Right atrium auricular region (tissue), 2 donors: ENCODE results near the gene ATCAY. TPM values are rescaled to one million over a fixed set of nuclear protein-coding genes. Genes with fewer than 3 reads are reported as not detected.
"Not testable (repeated sequence)": the region's sequence is repeated elsewhere in the genome, so short reads cannot be mapped to it uniquely, and the experiment has no call there.

ENCODE experiments used
- DNase-seq: peaks from one replicate; pipeline ENCODE4 v3.0.0-alpha.2; 2019; ENCODE audit warnings: low spot score
- H3K27ac ChIP-seq, 2 donors: fragments of 200-600 bp; sonication (generic); 1 replicate in 1 of 2; 2 replicates in 1 of 2; pipeline ENCODE4 v1.5.1; 2016 to 2019
- H3K27me3 ChIP-seq, 2 donors: fragments of 200-600 bp; sonication (generic); one replicate each; pipeline versions ENCODE4 v1.5.1 to v1.6.0; 2017 to 2019
- H3K36me3 ChIP-seq: fragments of 200-600 bp; sonication (generic); one replicate; pipeline ENCODE4 v1.5.1; 2016
- H3K4me1 ChIP-seq, 2 donors: fragments of 200-600 bp; sonication (generic); one replicate each; pipeline versions ENCODE4 v1.5.1 to v1.6.0; 2017 to 2019
- H3K4me3 ChIP-seq, 2 donors: fragments of 200-600 bp; sonication (generic); 1 replicate in 1 of 2; 2 replicates in 1 of 2; pipeline ENCODE4 v1.5.1; 2017 to 2019; ENCODE audit warnings: mild to moderate bottlenecking in 1 of 2, moderate library complexity in 1 of 2
- H3K9me3 ChIP-seq, 2 donors: fragments of 200-600 bp; sonication (generic); one replicate each; pipeline ENCODE4 v1.5.1; 2019
- total RNA-seq, 2 donors: library from RNA; depleted of rRNA; stranded (reverse); fragments of >200 nt; gene quantifications; one replicate each; pipeline ENCODE4 v1.1.0, GENCODE V29; 2016
- TF ChIP-seq, protein P1 (sequence below), 2 donors: fragments of 200-600 bp; sonication (generic); IDR thresholded peaks; one replicate each; pipeline ENCODE4 v1.5.1; 2019; ENCODE audit warnings: antibody characterized with exemption in 2 of 2

Gene ATCAY
- total RNA-seq, 2 donors from 2014 or later, result not detected

DNA sequence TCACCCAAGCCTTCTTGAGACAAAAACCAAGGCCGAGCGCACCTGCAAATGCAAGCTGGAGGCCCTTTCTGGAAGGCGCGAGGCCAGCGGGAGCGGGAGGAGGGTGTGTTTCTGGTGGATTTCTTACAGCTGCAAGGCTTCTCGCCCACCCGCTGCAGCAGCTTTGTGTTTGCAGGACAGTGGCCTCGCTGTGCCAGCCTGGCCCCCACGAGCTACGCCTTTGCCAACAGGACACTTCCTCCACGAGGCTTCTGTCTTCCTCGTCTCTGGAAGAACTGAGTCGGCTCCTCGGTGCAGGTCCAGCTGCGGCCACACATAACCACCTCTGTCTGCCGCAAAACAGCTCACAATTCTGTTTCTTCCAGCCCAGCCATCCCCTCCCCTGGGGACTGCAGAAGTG, 10.1 kb downstream of the ATCAY start:
- no peak for DNase-seq
- H3K9me3 ChIP-seq, result no peaks in the 10 kb centered on the region
- no peak overlapping the region for H3K27ac ChIP-seq
- H3K27me3 ChIP-seq, result no peaks in the 10 kb centered on the region
- no peak overlapping the region for H3K4me3 ChIP-seq
- no peaks in the 10 kb centered on the region for H3K4me1 ChIP-seq
- TF ChIP-seq, protein P1, sequence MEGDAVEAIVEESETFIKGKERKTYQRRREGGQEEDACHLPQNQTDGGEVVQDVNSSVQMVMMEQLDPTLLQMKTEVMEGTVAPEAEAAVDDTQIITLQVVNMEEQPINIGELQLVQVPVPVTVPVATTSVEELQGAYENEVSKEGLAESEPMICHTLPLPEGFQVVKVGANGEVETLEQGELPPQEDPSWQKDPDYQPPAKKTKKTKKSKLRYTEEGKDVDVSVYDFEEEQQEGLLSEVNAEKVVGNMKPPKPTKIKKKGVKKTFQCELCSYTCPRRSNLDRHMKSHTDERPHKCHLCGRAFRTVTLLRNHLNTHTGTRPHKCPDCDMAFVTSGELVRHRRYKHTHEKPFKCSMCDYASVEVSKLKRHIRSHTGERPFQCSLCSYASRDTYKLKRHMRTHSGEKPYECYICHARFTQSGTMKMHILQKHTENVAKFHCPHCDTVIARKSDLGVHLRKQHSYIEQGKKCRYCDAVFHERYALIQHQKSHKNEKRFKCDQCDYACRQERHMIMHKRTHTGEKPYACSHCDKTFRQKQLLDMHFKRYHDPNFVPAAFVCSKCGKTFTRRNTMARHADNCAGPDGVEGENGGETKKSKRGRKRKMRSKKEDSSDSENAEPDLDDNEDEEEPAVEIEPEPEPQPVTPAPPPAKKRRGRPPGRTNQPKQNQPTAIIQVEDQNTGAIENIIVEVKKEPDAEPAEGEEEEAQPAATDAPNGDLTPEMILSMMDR (IDR thresholded peaks at IDR 0.05), result no peak
- no peaks in the 10 kb centered on the region for H3K36me3 ChIP-seq

DNA sequence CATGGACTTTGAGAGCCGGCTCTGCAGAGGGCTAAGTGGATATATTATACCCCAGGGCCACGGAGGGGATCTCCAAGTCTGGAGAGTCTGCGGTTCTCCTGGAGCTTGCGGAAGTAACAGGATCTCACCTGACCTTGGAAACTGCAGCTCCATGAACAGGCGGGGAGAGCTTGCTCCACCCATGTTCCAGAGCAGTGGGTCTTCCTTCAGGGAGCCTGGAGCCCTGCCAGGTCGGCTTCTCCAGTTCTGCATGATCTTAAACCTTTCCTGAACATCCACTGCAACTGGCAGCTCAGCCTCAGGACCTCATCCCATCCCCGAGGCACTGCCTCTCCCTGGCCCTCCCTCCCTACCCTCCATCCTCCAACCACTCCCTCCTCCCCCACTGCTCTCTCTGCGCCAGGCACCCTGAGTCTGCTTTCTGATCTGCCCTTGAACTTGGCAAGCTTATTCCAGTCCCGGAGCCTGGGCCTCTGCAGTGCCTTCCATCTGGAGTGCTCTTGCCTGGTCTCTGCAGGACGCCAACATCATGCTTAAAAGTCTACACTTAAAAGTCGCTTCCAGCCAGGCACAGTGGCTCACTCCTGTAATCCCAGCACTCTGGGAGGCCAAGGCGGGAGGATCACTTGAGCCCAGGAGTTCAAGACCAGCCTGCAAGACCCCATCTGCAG, 13.2 kb downstream of the ATCAY start:
- no peaks in the 10 kb centered on the region for H3K27me3 ChIP-seq
- peaks cover 0 to 6% of the 10 kb centered on the region in 2 donors for H3K9me3 ChIP-seq
- TF ChIP-seq, protein P1 (IDR thresholded peaks at IDR 0.05), result no peak
- DNase-seq, result no peak
- H3K4me1 ChIP-seq, result no peaks in the 10 kb centered on the region
- no peak overlapping the region for H3K4me3 ChIP-seq
- H3K27ac ChIP-seq, result no peak overlapping the region
- H3K36me3 ChIP-seq, result no peaks in the 10 kb centered on the region

DNA sequence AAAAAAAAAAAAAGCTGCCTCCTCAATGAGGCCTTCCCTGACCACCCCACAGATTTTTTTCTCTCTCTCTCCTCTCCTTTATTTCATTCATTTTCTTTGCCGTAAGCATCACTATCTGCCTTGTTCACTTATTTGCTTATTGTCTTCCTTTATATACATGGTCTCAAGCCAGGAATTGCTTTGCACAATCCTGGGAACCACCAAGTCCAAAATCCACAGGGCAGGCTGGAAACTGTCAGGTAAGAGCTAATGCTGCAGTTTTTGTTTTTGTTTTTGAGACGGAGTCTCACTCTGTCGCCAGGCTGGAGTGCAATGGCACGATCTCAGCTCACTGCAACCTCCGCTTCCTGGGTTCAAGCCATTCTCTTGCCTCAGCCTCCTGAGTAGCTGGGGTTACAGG, 14.5 kb downstream of the ATCAY start:
- not testable (repeated sequence) for H3K4me1 ChIP-seq, DNase-seq, H3K36me3 ChIP-seq, H3K27me3 ChIP-seq, H3K4me3 ChIP-seq, H3K9me3 ChIP-seq, H3K27ac ChIP-seq

DNA sequence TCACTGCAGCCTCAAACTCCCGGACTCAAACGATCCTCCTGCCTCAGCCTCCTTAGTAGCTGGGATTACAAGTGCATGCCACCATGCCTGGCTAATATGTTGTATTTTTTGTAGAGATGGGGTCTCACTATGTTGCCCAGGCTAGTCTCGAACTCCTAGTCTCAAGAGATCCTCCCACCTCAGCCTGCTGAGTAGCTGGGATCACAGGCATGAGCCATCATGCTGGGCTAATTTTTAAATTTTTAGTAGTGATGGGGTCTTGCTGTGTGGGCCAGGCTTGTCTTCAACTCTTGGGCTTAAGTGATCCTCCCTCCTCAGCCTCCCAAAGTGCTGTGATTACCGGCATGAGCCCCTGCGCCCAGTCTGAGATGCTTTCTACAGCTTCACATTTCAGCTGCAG, 15.3 kb downstream of the ATCAY start:
- Histone ChIP-seq H3K4me3 (no peak overlapping the region), H3K9me3 (peaks cover 0 to 9% of the 10 kb centered on the region in 2 donors), H3K27me3 (no peaks in the 10 kb centered on the region), H3K4me1 (no peaks in the 10 kb centered on the region), H3K27ac (no peak overlapping the region), H3K36me3 (no peaks in the 10 kb centered on the region)
- DNase-seq, result no peak
- TF ChIP-seq, protein P1 (IDR thresholded peaks at IDR 0.05), result no peak

DNA sequence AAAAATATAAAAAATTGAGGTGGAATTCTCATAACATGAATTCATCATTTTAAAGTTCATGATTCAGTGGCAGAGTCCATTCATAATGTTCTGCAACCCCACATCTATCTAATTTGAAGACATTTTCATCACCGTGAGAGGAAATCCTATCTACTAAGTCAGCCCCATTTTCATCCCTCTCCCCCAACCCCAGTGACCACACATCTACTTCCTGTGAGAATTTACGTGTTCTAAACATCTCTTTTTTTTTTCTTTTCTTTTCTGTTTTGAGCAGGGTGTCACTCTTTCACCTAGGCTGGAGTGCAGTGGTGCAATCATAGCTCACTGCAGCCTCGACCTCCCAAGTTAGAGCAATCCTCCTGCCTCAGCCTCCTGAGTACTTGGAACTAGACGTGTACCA, 17.5 kb downstream of the ATCAY start:
- no peak overlapping the region for H3K4me3 ChIP-seq
- TF ChIP-seq, protein P1 (IDR thresholded peaks at IDR 0.05), result no peak

DNA sequence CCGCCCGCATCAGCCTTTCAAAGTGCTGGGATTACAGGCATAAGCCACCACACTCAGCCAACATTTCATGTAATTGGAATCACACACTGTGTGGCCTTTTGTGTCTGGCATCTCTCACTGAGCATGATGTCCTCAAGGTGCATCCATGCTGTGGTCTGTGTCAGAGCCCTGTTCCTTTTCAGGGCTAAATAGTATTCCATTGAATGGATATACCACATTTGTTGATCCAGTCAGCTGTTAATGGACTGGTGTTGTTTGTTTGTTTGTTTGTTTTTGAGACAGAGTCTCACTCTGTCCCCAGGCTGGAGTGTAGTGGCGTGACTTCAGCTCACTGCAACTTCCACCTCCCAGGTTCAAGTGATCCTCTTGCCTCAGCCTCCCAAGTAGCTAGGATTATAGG, 17.9 kb downstream of the ATCAY start:
- Histone ChIP-seq H3K27ac (no peak overlapping the region), H3K4me1 (no peaks in the 10 kb centered on the region), H3K4me3 (no peak overlapping the region), H3K9me3 (peaks cover 0 to 9% of the 10 kb centered on the region in 2 donors), H3K36me3 (no peaks in the 10 kb centered on the region), H3K27me3 (no peaks in the 10 kb centered on the region)
- DNase-seq, result no peak
- TF ChIP-seq, protein P1 (IDR thresholded peaks at IDR 0.05), result no peak

More for the DNA sequence above, 17.5 kb downstream of the ATCAY start:
- no peak for DNase-seq
- no peak overlapping the region for H3K27ac ChIP-seq
- H3K36me3 ChIP-seq, result no peaks in the 10 kb centered on the region
- no peaks in the 10 kb centered on the region for H3K27me3 ChIP-seq
- H3K9me3 ChIP-seq, result peaks cover 0 to 9% of the 10 kb centered on the region in 2 donors
- H3K4me1 ChIP-seq, result no peaks in the 10 kb centered on the region
